Endothelial cell of umbilical vein (primary cell): ENCODE results near the gene NPB. TPM values are rescaled to one million over a fixed set of nuclear protein-coding genes. Genes with fewer than 3 reads are reported as not detected.

ENCODE experiments used
- BruUV-seq: library from RNA; stranded (reverse); fragments of 400-500 nt; replicated peaks from 2 replicates; lab custom pipeline; 2021; lab: Mats Ljungman, UMichigan
- CTCF ChIA-PET: fragments of 300-600, 350-600 bp; sonication (Branson Sonifier 250); formaldehyde crosslinking; loops from one replicate; lab custom pipeline; 2021; ENCODE audit warnings: antibody characterized with exemption, inconsistent platforms; lab: Charles Lee
- POLR2A ChIA-PET: fragments of 300-600, 350-600 bp; sonication (Branson Sonifier 250); formaldehyde crosslinking; loops from one replicate; lab custom pipeline; 2021; ENCODE audit warnings: antibody characterized with exemption, inconsistent platforms; lab: Charles Lee
- DNase-seq: peaks from one replicate; pipeline ENCODE4 v3.0.0-alpha.2; 2011; ENCODE audit warnings: low read depth, low spot score
- FAIRE-seq: peaks from 2 replicates; lab custom pipeline; 2011; peaks lifted over from hg19 to GRCh38; lab: Jason Lieb, UNC
- H2AFZ ChIP-seq: 2 replicates; pipeline ENCODE4 v1.6.0; 2012; ENCODE audit warnings: low read depth, low read length, control low read depth, inconsistent platforms
- H3K27ac ChIP-seq: 2 replicates; pipeline ENCODE4 v1.5.1; 2011; ENCODE audit warnings: low read depth, mild to moderate bottlenecking, control low read depth, low read length, moderate library complexity; ENCODE audit not compliant: insufficient read depth
- H3K27me3 ChIP-seq, 2 experiments: 2 replicates each; pipeline versions ENCODE4 v1.6.0 to v1.6.1; 2011; ENCODE audit warnings: low read length in 2 of 2, mixed read lengths in 1 of 2; ENCODE audit not compliant: control insufficient read depth in 2 of 2, insufficient read depth in 2 of 2
- H3K36me3 ChIP-seq, 2 experiments: 2 replicates in 1 of 2; 3 replicates in 1 of 2; pipeline ENCODE4 v1.5.1; 2011; ENCODE audit warnings: low read length in 2 of 2, mild to moderate bottlenecking in 1 of 2, moderate library complexity in 1 of 2; ENCODE audit not compliant: control insufficient read depth in 2 of 2, insufficient read depth in 2 of 2; ENCODE audit errors: extremely low read depth in 1 of 2
- H3K4me1 ChIP-seq: 3 replicates; pipeline ENCODE4 v1.5.1; 2011; ENCODE audit warnings: mild to moderate bottlenecking, low read length; ENCODE audit not compliant: control insufficient read depth, insufficient read depth; ENCODE audit errors: extremely low read depth
- H3K4me2 ChIP-seq: 2 replicates; pipeline ENCODE4 v1.6.1; 2011; ENCODE audit warnings: low read length, control low read depth, mixed read lengths; ENCODE audit not compliant: insufficient read depth
- H3K4me3 ChIP-seq, 3 experiments: fragments of 200-600 bp in 1 of 3; sonication (generic), shearing (Covaris generic) in 1 of 3; replicated peaks in 1 of 3; 2 replicates each; pipeline ENCODE4 v1.5.1; 2011 to 2016; ENCODE audit warnings: control low read depth in 3 of 3, low read length in 3 of 3, mild to moderate bottlenecking in 2 of 3, inconsistent platforms in 1 of 3, low read depth in 1 of 3, moderate library complexity in 1 of 3; ENCODE audit not compliant: insufficient read depth in 1 of 3
- H3K79me2 ChIP-seq: 2 replicates; pipeline ENCODE4 v1.6.0; 2012; ENCODE audit warnings: low read length, inconsistent platforms; ENCODE audit not compliant: control insufficient read depth, insufficient read depth
- H3K9ac ChIP-seq: replicated peaks from 2 replicates; pipeline ENCODE3; 2011; ENCODE audit warnings: low read length, control low read depth; ENCODE audit not compliant: insufficient read depth; ENCODE audit errors: extremely low read depth
- H3K9me1 ChIP-seq: replicated peaks from 3 replicates; pipeline ENCODE4 v1.6.0; 2011; ENCODE audit warnings: mild to moderate bottlenecking, low read length; ENCODE audit not compliant: control insufficient read depth, insufficient read depth; ENCODE audit errors: extremely low read depth
- H3K9me3 ChIP-seq: replicated peaks from 2 replicates; pipeline ENCODE4 v1.5.1; 2012; ENCODE audit warnings: low read length, inconsistent platforms; ENCODE audit not compliant: control insufficient read depth, insufficient read depth
- H4K20me1 ChIP-seq: replicated peaks from 2 replicates; pipeline ENCODE3; 2011; ENCODE audit warnings: mild to moderate bottlenecking, low read length; ENCODE audit not compliant: control insufficient read depth, insufficient read depth; ENCODE audit errors: extremely low read depth
- FOS ChIP-seq: IDR thresholded peaks from 2 replicates; pipeline ENCODE4 v1.6.1; 2011; ENCODE audit warnings: mild to moderate bottlenecking, low read length, moderate library complexity, borderline replicate concordance; ENCODE audit not compliant: insufficient read depth
- POLR2A ChIP-seq: IDR thresholded peaks from 2 replicates; pipeline ENCODE4 v1.6.1; 2012; ENCODE audit warnings: low read depth, mild to moderate bottlenecking, control low read depth, low read length
- POLR2AphosphoS5 ChIP-seq: IDR thresholded peaks from 2 replicates; pipeline ENCODE4 v1.6.1; 2012; ENCODE audit warnings: low read depth, mild to moderate bottlenecking, control low read depth, low read length, moderate library complexity; ENCODE audit not compliant: insufficient read depth
- dilution Hi-C: fragments of 300-500 bp; cut with MboI; formaldehyde crosslinking; loops from one replicate; pipeline ENCODE4 v1.15.0; 2019; ENCODE audit warnings: low sequenced_read_pairs; ENCODE audit not compliant: extremely low pct_ligation_motif_present
- intact Hi-C: fragments of 100-400 bp; cut with micrococcal nuclease; formaldehyde crosslinking; loops from one replicate; pipeline ENCODE4 v1.10.0; 2022
- polyA plus RNA-seq, 4 experiments: library from polyadenylated mRNA; depleted of rRNA in 3 of 4; stranded (reverse) in 3 of 4; unstranded in 1 of 4; fragments of >200 nt; gene quantifications; 2 replicates each; pipeline versions ENCODE4 v1.2.1 to v1.2.3, GENCODE V29; 2011 to 2012; ENCODE audit warnings: missing spikeins in 1 of 4
- total RNA-seq: library from RNA; stranded (reverse); gene quantifications from 2 replicates; pipeline ENCODE4 v1.2.3, GENCODE V29; 2021
- TF ChIP-seq, protein P1 (sequence below): IDR thresholded peaks from 2 replicates; pipeline ENCODE4 v1.6.1; 2011; ENCODE audit not compliant: insufficient read depth, insufficient read length
- TF ChIP-seq, protein P2 (sequence below), 2 donors: IDR thresholded peaks; 1 replicate in 1 of 2; 2 replicates in 1 of 2; pipeline ENCODE4 v1.5.1; 2011; ENCODE audit warnings: low read length in 2 of 2, mild to moderate bottlenecking in 2 of 2, moderate library complexity in 2 of 2, control low read depth in 1 of 2, inconsistent platforms in 1 of 2, low read depth in 1 of 2; ENCODE audit not compliant: insufficient read depth in 1 of 2; ENCODE audit errors: extremely low read depth in 1 of 2

NPB gene
- total and polyA plus RNA-seq, 2 donors (not counting 3 experiments of a cell fraction or from before 2014, with no cell fraction given): 0.33 to 0.42 TPM

DNA sequence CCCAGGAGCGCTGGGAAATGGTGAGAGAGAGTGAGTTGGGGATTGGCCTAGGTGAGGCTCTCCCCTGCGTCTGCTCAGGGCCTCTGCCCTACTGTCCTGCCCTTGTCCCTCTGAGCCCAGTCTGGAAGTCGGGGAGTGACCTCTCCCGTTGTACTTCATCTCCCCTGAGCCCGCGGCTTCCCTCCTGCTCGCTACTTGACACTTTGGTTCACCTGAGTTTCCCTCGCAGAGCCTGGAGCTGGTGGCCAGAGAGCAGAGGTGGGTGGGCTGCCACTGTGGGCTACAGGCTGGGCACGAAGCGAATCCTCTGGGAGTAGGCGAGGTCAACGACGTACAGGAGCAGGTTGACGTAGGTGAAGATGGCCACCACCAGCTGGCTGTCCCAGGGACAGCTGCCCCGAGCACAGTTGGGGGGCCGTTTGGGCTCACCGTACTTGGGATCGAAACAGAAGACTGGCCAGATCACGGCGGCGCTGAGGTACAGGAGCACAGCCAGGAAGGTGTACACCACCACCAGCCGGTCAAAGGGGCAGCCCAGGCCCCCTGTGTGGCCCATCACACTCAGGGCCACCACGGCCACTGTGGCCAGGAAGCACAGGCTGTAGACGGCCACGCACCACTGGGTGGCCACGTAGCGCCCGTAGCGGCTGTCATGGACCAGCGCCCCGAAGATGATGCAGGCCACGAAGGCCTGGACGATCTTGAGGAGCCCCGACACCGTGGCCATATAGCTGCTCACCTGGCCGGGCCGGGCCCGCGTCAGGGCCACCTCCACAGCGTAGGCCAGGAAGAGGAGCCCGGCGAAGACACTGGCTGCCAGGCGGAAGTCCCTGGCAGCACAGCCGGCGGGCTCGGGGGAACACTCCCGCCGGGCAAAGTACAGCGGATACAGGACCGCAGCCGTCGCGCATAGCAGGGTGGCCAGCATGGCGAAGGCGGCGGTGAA lies 38.8 kb downstream of the NPB start:
- FAIRE-seq (no peak), DNase-seq (no peak)
- H3K4me1 ChIP-seq: peaks cover 6% of the 10 kb centered on the region
- H3K9ac ChIP-seq: no peak overlapping the region
- no peaks in the 10 kb centered on the region for H3K36me3 ChIP-seq
- CTCF ChIA-PET: interaction anchor here (1.4 to 1.6 kb wide), 2 partner anchors 12 to 19 kb away, joined by 3 to 4 read pairs; no protein-coding TSS in a partner anchor
- no TSS peak for BruUV-seq
- peaks cover 0 to 7% of the 10 kb centered on the region in 2 experiments for H3K27me3 ChIP-seq
- H2AFZ ChIP-seq: no peak overlapping the region
- intact Hi-C loops (no loop called here), dilution Hi-C loops (no loop called here)
- H3K4me3 ChIP-seq: no peak overlapping the region
- H3K79me2 ChIP-seq: peaks cover 7% of the 10 kb centered on the region
- H4K20me1 ChIP-seq: no peaks in the 10 kb centered on the region
- POLR2A ChIA-PET: no interaction called here
- no peak overlapping the region for H3K27ac ChIP-seq
- no peak overlapping the region for H3K4me2 ChIP-seq
- no peaks in the 10 kb centered on the region for H3K9me1 ChIP-seq
- TF ChIP-seq, protein P1, sequence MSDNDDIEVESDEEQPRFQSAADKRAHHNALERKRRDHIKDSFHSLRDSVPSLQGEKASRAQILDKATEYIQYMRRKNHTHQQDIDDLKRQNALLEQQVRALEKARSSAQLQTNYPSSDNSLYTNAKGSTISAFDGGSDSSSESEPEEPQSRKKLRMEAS: no peak
- no peak for TF ChIP-seq POLR2AphosphoS5
- TF ChIP-seq FOS: no peak
- no peak for TF ChIP-seq POLR2A
- TF ChIP-seq, protein P2, sequence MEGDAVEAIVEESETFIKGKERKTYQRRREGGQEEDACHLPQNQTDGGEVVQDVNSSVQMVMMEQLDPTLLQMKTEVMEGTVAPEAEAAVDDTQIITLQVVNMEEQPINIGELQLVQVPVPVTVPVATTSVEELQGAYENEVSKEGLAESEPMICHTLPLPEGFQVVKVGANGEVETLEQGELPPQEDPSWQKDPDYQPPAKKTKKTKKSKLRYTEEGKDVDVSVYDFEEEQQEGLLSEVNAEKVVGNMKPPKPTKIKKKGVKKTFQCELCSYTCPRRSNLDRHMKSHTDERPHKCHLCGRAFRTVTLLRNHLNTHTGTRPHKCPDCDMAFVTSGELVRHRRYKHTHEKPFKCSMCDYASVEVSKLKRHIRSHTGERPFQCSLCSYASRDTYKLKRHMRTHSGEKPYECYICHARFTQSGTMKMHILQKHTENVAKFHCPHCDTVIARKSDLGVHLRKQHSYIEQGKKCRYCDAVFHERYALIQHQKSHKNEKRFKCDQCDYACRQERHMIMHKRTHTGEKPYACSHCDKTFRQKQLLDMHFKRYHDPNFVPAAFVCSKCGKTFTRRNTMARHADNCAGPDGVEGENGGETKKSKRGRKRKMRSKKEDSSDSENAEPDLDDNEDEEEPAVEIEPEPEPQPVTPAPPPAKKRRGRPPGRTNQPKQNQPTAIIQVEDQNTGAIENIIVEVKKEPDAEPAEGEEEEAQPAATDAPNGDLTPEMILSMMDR (IDR thresholded peaks at IDR 0.05; ENCODE audit: extremely low read depth in 1 of 2, insufficient read depth in 1 of 2, low read depth in 1 of 2, low read length in 2 of 2): no peak
- H3K9me3 ChIP-seq: no peaks in the 10 kb centered on the region
